Hematopoietic multipotent progenitor cell treated with erythropoietin and hydrocortisone succinate and interleukin-3 and kit ligand, for 15 days (in vitro differentiated cells): ENCODE measurements around the gene MYO9A.

ENCODE experiments used
- DNase-seq: peaks from one replicate; pipeline ENCODE4 v3.0.0-alpha.2; 2015; ENCODE audit warnings: low spot score

Gene MYO9A, protein sequence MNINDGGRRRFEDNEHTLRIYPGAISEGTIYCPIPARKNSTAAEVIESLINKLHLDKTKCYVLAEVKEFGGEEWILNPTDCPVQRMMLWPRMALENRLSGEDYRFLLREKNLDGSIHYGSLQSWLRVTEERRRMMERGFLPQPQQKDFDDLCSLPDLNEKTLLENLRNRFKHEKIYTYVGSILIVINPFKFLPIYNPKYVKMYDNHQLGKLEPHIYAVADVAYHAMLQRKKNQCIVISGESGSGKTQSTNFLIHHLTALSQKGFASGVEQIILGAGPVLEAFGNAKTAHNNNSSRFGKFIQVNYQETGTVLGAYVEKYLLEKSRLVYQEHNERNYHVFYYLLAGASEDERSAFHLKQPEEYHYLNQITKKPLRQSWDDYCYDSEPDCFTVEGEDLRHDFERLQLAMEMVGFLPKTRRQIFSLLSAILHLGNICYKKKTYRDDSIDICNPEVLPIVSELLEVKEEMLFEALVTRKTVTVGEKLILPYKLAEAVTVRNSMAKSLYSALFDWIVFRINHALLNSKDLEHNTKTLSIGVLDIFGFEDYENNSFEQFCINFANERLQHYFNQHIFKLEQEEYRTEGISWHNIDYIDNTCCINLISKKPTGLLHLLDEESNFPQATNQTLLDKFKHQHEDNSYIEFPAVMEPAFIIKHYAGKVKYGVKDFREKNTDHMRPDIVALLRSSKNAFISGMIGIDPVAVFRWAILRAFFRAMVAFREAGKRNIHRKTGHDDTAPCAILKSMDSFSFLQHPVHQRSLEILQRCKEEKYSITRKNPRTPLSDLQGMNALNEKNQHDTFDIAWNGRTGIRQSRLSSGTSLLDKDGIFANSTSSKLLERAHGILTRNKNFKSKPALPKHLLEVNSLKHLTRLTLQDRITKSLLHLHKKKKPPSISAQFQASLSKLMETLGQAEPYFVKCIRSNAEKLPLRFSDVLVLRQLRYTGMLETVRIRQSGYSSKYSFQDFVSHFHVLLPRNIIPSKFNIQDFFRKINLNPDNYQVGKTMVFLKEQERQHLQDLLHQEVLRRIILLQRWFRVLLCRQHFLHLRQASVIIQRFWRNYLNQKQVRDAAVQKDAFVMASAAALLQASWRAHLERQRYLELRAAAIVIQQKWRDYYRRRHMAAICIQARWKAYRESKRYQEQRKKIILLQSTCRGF (N-terminal part only)

GRCh38 chr15:72118017-72118978 is at the start of gene MYO9A, which contains the start of gene SENP8:
MYO9A (minus strand) TSS chr15:72118150; CDS start chr15:72046563, 71,587 bp downstream.
SENP8 (plus strand) TSS chr15:72118403; CDS start chr15:72139624, 21,221 bp downstream.
- DNase-seq: peak; percentile 99

- no peak for DNase-seq
These were observed 49.5 kb upstream of the MYO9A start for GRCh38 chr15:72167445-72167844.

DNA sequence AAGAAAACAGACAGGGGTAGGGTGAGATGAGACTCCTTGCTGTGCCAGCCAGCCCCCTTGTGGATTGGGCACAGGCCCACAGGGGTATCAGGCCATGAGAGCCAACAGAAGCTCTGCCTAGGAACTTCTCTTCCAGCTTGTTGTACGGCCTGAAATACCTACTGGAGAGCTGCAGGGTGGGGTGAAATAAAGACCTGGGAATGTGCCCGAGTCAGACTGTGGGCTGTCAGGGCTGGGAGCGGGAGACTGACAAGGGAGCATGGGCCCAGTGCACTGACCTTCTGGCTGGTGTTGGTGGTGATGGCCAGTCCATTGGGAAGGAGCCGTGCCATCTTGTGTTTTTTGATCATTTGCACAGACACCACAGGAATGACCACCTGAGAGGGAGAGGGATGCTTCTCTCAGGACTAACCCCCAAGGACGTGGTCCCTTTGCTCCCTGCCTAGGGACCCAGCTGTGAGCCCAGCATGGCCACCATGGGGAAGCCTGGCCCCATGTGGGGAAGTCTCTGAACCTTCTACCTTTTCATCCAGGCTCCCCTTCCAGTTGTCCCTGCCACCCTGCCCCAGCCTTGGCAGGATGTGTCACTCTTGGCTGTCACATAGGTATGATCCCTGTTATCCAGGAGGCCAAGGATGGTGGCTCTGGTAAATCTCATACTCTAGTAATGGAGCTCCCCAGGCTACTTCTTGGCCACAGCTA is 48.9 kb upstream of the MYO9A start:
- DNase-seq: no peak

- DNase-seq: no peak
These were observed 45.8 kb upstream of the MYO9A start for GRCh38 chr15:72163719-72164118.

DNA sequence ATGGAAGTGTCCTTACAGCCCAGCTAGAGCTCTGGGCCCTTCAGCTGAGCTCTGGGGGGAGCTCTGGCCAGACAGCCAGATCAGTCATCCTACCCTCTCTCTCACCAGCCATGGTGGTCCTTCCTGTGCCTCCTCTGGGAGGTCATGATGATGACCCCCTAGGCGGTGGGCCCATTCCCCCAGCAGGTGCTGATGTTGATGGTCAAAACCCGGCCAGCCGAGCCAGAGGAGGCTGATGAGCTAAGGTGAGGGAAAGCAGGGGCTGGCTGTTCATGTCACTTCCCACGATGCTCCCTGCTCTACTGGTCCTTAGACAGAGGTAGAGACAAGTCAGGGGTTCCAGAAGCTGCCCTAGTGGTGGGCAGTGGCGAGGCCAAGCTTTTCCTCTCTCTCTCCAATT is 44.6 kb upstream of the MYO9A start:
- no peak for DNase-seq

DNA sequence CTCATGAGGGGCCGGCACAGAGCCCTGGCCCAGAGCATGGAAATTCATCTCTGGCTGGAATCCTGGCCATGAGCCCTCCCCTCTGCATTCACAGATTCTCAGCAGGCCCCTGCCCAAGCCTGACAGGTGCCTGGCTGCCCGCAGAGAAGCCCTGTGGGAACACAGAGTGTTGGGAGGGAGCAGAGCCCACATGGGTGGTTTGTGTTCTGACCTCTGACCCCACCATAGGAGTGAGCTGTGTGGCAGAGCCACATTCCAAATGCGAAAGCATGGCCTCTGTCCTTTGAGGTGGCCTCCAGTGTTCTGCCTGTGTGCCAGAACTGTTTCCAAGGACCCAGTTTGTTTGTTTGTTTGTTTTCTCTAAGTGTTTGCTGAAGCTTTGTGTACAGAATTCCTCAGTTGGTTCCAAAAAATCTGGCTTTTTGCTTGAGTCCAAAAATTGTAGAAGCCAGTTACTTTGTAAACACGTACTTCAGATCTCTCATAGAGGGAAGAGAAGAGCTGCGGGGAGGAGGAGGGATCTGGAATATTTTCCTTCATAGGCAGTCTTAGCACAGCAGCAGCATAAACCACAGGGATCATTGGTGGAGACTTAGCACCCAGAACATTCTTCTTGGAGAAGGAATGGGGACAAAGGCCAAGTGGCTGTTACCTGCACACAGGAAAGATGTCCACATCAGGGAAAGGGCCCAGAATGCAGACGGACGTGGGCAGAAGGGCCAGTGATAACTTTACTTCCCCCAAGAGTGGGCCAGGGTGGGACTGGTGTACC is 43.6 kb upstream of the MYO9A start:
- no peak for DNase-seq

GRCh38 chr15:72160696-72161245 is 42.8 kb upstream of the MYO9A start:
- no peak for DNase-seq

GRCh38 chr15:72156928-72157327 is 39.0 kb upstream of the MYO9A start:
- DNase-seq: no peak

DNA sequence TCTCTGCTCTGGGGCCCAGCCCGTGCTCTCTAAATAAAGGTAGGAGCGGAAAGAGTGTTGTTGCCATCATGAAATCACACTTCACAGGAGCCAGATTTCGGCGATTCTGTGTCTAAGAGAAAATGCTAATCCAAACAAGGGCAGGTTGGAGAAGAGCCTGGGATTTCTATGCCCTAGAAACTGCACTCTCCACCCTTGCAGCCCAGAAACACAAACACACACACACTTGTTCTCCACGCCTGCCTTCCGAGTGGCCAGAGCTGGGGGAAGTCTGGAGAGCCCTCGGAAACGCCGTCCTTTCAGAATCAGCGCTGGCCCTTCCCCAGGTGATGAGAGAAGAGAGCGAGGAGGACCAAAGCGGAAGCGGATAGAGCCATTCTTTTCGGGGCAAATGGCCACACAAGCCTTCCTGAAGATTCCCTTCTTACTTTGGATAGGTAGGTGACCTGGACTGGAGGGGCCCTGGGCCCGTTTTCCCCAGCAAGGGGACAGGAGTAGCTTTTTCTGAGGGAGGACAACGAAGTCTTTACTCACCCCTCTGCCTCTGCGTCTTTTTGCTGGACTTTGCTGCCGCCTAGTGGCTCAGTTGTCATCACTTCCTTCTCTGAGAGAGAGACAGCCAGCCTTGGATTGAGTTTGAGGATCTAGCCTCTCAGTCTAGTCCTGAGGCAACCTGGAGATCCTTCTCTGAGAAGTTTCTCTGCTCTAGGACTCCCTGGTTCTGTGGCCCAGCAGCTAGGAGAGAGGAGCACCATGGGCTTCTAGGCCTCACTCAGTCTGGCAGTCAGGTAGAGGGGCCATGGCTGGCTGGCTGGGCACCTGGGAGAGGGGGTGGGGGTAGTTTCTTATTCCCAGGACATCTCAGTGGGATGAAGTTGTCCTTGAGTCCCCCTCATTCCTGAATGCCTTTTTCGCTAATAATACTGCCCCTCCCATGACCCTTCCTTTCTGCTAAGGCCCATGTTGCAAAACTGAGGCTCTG is 38.0 kb upstream of the MYO9A start:
- DNase-seq: peak; percentile 72

DNA sequence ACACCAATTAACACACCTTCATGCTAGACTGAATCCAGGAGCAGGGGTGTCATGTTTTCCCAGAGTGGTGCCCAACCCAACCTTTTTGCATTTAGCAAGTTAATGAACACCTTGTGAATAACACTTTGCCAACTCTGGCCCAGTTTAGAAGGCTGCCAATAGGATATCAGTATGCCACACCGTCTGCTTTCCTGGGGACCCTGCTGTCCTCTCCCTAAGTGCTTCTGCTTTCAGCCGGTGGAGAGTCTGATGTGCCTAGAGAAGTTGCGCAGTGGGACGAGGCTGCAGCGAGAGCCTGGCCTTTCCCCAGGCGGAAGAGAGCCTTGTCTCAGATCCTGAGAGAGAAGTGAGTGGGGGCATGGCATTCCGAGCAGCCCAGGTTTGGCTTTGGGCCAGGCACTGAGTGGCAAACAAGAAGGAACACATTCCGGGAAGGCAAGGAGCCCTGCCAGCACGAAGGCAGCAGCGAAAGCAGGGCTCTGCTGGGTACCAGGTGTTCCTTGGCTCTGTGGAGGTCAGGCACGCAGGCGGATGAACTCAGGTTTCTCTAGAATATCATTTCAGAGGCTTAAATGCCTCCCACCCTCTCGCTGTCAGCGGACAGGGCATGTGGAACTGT is 37.2 kb upstream of the MYO9A start:
- DNase-seq: no peak

DNA sequence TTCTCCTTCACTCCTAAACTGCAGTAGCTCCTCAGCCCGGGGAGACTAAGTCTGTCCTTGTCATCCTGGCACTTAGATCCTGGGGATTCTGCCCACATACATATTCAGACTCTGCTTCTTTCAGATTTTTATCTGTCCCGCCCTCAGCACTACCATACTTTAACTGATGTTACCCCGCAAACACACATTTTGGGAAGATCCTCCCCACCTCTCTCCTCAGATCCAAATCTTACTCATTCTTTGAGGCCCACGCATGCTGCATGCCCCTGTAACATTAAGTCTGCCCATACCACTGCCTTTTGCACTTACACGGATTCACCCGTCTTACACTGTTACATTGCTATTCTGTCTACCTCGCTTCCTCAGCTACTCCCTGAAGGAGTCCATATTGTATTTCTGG is 36.4 kb upstream of the MYO9A start:
- no peak for DNase-seq

GRCh38 chr15:72153269-72154000 is 35.5 kb upstream of the MYO9A start:
- no peak for DNase-seq

- DNase-seq: no peak
These were observed 29.5 kb upstream of the MYO9A start for GRCh38 chr15:72147418-72147817.

GRCh38 chr15:72146934-72147333 is 29.0 kb upstream of the MYO9A start:
- no peak for DNase-seq

DNA sequence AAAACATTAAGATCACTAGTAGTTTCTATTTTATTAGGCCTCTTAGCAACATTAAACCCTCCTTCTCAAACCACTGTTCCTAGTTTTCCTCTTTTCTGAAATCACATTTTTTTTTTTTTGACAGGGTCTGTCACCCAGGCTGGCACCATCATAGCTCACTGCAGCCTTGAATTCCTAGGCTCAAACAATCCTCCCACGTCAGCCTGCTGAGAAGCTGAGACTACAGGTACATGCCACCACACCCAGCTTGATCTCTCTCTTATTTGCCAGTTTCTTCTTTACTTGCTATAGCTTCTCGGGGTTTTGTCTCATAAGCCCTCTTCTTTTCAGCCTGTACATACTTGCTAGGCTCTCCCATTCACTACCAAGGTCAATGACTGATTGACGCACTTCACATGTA is 28.3 kb upstream of the MYO9A start:
- DNase-seq: no peak

GRCh38 chr15:72141171-72142084 is 23.5 kb upstream of the MYO9A start:
- DNase-seq: no peak
